ENCODE results near the gene AOC3.
"Not testable (repeated sequence)": the region's sequence is repeated elsewhere in the genome, so short reads cannot be mapped to it uniquely, and the experiment has no call there.

Gene AOC3

DNA sequence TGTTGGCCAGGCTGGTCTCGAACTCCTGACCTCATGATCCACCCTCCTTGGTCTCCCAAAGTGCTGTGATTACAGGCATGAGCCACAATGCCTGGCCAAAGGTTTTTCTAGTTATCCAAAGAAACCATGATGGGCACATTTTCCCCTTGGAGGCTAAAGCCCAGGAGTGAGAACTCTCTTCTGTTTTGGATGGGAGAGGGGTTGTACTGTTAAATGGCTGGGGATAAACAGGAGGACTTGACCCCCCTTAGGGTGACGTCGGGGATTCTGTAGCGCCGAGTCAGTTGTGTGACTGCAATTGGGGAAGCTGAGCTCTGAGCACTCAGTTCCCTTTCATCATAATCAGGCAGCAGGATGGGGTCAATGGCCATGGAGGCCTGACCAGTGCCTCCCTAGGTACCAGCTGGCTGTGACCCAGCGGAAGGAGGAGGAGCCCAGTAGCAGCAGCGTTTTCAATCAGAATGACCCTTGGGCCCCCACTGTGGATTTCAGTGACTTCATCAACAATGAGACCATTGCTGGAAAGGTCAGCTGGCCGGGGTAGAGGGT, 4.1 kb downstream of the AOC3 start:
- peaks cover 27% of the 10 kb centered on the region for H3K27me3 ChIP-seq (ENCODE audit: control insufficient read depth, insufficient read depth, low read length)
- no peak overlapping the region for H3K4me2 ChIP-seq (ENCODE audit: low read length)
- H3K4me1 ChIP-seq (ENCODE audit: control insufficient read depth, insufficient read depth, low read length): no peaks in the 10 kb centered on the region
- no peaks in the 10 kb centered on the region for H3K9me3 ChIP-seq (replicated peaks; ENCODE audit: low read length)
- H3K9ac ChIP-seq (ENCODE audit: low read depth, low read length): no peak overlapping the region
- H3K36me3 ChIP-seq (ENCODE audit: insufficient read depth, low read length): no peaks in the 10 kb centered on the region
- H3K4me3 ChIP-seq (ENCODE audit: low read length): no peak overlapping the region

DNA sequence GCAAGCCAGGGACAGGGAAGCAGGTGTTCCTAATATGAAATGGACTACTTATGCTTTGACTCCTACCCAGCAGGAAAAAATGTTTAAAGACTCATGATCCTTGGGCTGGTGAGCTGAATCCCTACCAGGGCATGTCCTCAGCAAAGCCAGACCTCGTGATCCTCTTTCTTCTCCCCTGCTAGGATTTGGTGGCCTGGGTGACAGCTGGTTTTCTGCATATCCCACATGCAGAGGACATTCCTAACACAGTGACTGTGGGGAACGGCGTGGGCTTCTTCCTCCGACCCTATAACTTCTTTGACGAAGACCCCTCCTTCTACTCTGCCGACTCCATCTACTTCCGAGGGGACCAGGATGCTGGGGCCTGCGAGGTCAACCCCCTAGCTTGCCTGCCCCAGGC, 5.1 kb downstream of the AOC3 start:
- not testable (repeated sequence) for H3K4me1 ChIP-seq (ENCODE audit: control insufficient read depth, insufficient read depth, low read length); H3K36me3 ChIP-seq (ENCODE audit: insufficient read depth, low read length); H3K9me3 ChIP-seq (replicated peaks; ENCODE audit: low read length); H3K4me3 ChIP-seq (ENCODE audit: low read length); H3K4me2 ChIP-seq (ENCODE audit: low read length); H3K9ac ChIP-seq (ENCODE audit: low read depth, low read length)
- peaks cover 26% of the 10 kb centered on the region for H3K27me3 ChIP-seq (ENCODE audit: control insufficient read depth, insufficient read depth, low read length)

DNA sequence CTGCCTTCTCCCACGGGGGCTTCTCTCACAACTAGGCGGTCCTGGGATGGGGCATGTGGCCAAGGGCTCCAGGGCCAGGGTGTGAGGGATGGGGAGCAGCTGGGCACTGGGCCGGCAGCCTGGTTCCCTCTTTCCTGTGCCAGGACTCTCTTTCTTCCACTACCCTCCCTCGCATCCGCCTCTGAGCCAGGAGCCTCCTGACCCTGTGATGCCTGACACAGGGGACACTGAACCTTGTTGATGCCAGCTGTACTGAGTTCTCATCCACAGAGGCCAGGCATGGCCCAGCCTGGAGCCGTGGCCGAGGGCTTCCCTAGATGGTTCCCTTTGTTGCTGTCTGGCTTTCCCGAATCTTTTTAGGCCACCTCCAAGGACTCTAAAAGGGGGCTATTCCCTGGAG, 5.5 kb downstream of the AOC3 start:
- H3K4me3 ChIP-seq (ENCODE audit: low read length); H3K9me3 ChIP-seq (replicated peaks; ENCODE audit: low read length); H3K9ac ChIP-seq (ENCODE audit: low read depth, low read length); H3K4me2 ChIP-seq (ENCODE audit: low read length); H3K4me1 ChIP-seq (ENCODE audit: control insufficient read depth, insufficient read depth, low read length); H3K36me3 ChIP-seq (ENCODE audit: insufficient read depth, low read length): not testable (repeated sequence)
- peaks cover 24% of the 10 kb centered on the region for H3K27me3 ChIP-seq (ENCODE audit: control insufficient read depth, insufficient read depth, low read length)

DNA sequence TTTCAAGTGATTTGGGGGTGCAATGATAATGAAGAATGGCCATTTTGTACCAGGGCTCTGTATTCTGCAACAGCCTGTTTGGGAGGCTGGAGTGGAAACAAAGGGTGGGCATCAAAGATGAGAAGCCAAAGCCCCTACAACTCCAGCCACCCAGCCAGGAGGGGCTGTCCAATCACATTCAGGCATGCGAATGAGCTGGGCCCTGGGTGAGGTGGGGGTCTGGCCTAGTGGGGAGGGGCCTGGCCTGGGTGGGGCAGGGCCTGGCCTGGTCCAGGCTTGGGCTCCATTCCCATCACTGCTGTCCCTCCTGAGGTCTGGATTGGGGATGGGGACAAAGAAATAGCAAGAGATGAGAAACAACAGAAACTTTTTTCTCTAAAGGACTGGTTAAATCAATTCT, 6.4 kb downstream of the AOC3 start:
- Histone ChIP-seq H3K4me2 (ENCODE audit: low read length) (no peak overlapping the region), H3K4me1 (ENCODE audit: control insufficient read depth, insufficient read depth, low read length) (no peaks in the 10 kb centered on the region), H3K27me3 (ENCODE audit: control insufficient read depth, insufficient read depth, low read length) (peaks cover 29% of the 10 kb centered on the region), H3K4me3 (ENCODE audit: low read length) (no peak overlapping the region), H3K9me3 (replicated peaks; ENCODE audit: low read length) (no peaks in the 10 kb centered on the region), H3K36me3 (ENCODE audit: insufficient read depth, low read length) (no peaks in the 10 kb centered on the region), H3K9ac (ENCODE audit: low read depth, low read length) (no peak overlapping the region)

DNA sequence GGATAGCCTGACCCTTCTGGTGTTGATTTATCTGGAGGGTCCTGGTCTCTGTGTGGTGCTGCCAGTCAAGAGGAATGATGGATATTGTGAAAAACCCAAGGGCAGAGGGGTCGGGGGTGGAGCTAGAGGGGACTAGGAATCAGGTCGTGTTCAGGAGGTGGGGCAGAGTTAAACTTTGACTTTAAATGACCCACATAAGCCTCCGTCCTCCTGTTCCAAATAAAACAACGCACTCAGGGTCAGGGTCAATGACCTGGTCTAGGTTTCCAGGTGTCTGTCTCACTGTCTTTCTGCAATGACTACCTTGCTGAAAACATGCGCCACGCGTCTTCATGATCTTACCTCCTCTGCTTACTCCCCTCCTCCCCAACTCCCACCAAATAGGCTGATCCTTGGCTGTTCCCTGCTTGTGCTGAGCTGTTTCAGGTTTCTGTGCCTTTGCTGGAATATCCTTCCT, 14.7 kb downstream of the AOC3 start:
- H3K4me3 ChIP-seq (ENCODE audit: low read length): no peak overlapping the region

DNA sequence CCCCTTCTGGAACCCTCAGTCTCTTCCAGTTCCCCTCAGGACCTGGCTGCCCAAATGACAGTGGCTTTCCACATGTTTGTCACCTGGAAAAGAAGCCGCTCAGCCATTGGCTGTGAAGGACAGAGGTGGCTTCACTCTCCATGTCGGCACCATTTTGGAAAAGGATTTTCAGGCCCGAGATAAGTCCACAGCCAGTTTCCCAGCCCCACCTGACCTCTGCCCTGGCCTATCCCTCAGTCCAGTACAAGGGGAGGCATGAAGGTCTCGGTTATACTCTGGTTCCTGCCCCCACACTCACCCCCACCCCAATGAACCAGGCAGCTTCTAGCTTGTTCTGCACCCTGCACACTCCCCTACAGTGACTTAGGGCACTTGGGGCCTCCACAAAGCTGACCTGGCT, 15.2 kb downstream of the AOC3 start:
- no peak overlapping the region for H3K4me3 ChIP-seq (ENCODE audit: low read length)
- no peak overlapping the region for H3K9ac ChIP-seq (ENCODE audit: low read depth, low read length)
- H3K27me3 ChIP-seq (ENCODE audit: control insufficient read depth, insufficient read depth, low read length): peaks cover 29% of the 10 kb centered on the region
- H3K9me3 ChIP-seq (replicated peaks; ENCODE audit: low read length): peaks cover 4% of the 10 kb centered on the region
- H3K4me1 ChIP-seq (ENCODE audit: control insufficient read depth, insufficient read depth, low read length): no peaks in the 10 kb centered on the region
- H3K4me2 ChIP-seq (ENCODE audit: low read length): no peak overlapping the region
- no peaks in the 10 kb centered on the region for H3K36me3 ChIP-seq (ENCODE audit: insufficient read depth, low read length)

More for the DNA sequence above, 14.7 kb downstream of the AOC3 start:
- Histone ChIP-seq H3K4me1 (ENCODE audit: control insufficient read depth, insufficient read depth, low read length) (no peaks in the 10 kb centered on the region), H3K4me2 (ENCODE audit: low read length) (no peak overlapping the region), H3K9ac (ENCODE audit: low read depth, low read length) (no peak overlapping the region), H3K36me3 (ENCODE audit: insufficient read depth, low read length) (no peaks in the 10 kb centered on the region), H3K27me3 (ENCODE audit: control insufficient read depth, insufficient read depth, low read length) (peaks cover 29% of the 10 kb centered on the region), H3K9me3 (replicated peaks; ENCODE audit: low read length) (peaks cover 3% of the 10 kb centered on the region)

DNA sequence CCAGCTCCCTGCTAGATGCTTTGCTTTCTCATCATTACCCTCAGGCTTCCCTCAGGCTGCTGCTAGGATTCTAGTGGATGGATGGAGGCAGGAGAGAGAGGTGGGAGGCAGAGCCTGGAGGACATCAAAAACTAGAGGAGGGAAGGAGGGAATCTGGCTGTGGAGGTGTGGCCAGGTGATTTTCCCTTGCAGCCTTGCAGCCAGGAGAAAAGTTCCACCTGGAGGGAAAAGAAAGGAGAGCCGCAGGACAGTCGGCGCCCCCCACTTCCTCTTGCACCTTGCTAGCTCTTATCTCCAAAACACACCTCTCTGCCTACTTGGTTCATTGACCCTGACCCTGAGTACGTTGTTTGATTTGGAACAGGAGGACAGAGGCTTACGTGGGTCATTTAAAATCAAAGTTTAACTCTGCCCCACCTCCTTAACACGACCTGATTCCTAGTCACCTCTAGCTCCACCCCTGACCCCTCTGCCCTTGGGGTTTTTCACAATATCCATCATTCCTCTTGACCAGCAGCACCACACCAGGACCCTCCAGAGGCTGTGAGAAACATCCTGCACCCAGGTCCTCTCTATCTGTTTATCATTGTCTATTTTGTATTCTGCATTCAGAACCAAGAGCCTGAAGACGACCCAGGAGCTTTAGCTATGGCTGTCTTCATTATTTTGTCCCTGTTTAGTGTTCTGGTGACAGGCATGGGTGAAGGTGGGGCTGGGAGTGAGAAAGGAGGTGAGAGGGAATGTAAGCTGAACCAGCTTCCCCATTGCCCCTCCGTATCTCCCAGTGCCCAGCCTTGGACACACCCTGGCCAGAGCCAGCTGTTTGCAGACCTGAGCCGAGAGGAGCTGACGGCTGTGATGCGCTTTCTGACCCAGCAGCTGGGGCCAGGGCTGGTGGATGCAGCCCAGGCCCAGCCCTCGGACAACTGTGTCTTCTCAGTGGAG, 15.9 kb downstream of the AOC3 start:
- no peak overlapping the region for H3K4me3 ChIP-seq (ENCODE audit: low read length)
- H3K36me3 ChIP-seq (ENCODE audit: insufficient read depth, low read length): no peaks in the 10 kb centered on the region
- peaks cover 4% of the 10 kb centered on the region for H3K9me3 ChIP-seq (replicated peaks; ENCODE audit: low read length)
- H3K9ac ChIP-seq (ENCODE audit: low read depth, low read length): no peak overlapping the region
- no peaks in the 10 kb centered on the region for H3K4me1 ChIP-seq (ENCODE audit: control insufficient read depth, insufficient read depth, low read length)
- H3K4me2 ChIP-seq (ENCODE audit: low read length): no peak overlapping the region
- H3K27me3 ChIP-seq (ENCODE audit: control insufficient read depth, insufficient read depth, low read length): peaks cover 35% of the 10 kb centered on the region

DNA sequence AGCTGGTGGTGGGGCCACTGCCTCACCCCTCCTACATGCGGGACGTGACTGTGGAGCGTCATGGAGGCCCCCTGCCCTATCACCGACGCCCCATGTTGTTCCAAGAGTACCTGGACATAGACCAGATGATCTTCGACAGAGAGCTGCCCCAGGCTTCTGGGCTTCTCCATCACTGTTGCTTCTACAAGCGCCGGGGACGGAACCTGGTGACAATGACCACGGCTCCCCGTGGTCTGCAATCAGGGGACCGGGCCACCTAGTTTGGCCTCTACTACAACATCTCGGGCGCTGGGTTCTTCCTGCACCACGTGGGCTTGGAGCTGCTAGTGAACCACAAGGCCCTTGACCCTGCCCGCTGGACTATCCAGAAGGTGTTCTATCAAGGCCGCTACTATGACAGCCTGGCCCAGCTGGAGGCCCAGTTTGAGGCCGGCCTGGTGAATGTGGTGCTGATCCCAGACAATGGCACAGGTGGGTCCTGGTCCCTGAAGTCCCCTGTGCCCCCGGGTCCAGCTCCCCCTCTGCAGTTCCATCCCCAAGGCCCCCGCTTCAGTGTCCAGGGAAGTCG, 16.8 kb downstream of the AOC3 start:
- not testable (repeated sequence) for H3K4me2 ChIP-seq (ENCODE audit: low read length); H3K9ac ChIP-seq (ENCODE audit: low read depth, low read length); H3K4me3 ChIP-seq (ENCODE audit: low read length); H3K9me3 ChIP-seq (replicated peaks; ENCODE audit: low read length); H3K4me1 ChIP-seq (ENCODE audit: control insufficient read depth, insufficient read depth, low read length); H3K36me3 ChIP-seq (ENCODE audit: insufficient read depth, low read length)
- peaks cover 36% of the 10 kb centered on the region for H3K27me3 ChIP-seq (ENCODE audit: control insufficient read depth, insufficient read depth, low read length)

DNA sequence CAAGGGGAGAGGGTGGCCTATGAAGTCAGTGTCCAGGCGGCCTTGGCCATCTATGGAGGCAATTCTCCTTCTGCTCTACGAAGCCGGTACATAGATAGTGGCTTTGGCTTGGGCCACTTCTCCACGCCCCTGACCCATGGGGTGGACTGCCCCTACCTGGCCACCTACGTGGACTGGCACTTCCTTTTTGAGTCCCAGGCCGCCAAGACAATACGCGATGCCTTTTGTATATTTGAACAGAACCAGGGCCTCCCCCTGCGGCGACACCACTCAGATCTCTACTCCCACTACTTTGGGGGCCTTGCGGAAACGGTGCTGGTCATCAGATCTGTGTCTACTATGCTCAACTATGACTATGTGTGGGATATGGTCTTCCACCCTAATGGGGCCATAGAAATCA, 17.3 kb downstream of the AOC3 start:
- Histone ChIP-seq H3K4me2 (ENCODE audit: low read length) (no peak overlapping the region), H3K9ac (ENCODE audit: low read depth, low read length) (no peak overlapping the region), H3K4me3 (ENCODE audit: low read length) (no peak overlapping the region), H3K4me1 (ENCODE audit: control insufficient read depth, insufficient read depth, low read length) (no peaks in the 10 kb centered on the region), H3K27me3 (ENCODE audit: control insufficient read depth, insufficient read depth, low read length) (peaks cover 42% of the 10 kb centered on the region), H3K9me3 (replicated peaks; ENCODE audit: low read length) (peaks cover 4% of the 10 kb centered on the region), H3K36me3 (ENCODE audit: insufficient read depth, low read length) (no peaks in the 10 kb centered on the region)

DNA sequence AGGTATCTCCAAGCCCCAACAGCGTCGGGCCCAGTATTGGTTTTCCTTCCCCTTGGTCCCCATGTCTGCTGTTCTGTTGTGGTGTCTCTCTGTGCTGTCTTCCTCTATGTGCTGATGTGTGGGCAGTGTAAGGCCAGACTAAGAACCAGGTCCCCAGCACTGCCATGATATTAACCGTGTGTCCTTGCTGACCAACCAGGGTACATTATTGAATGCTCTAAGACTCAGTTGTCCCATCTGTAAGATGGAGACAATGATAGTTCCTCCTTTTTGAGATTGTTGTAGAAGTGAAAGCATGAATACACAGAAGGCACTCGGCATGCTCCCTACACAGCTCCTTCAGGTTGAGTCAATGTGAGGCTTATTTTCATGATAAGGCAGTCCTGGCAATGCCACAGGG, 20.6 kb downstream of the AOC3 start:
- no peaks in the 10 kb centered on the region for H3K36me3 ChIP-seq (ENCODE audit: insufficient read depth, low read length)
- H3K27me3 ChIP-seq (ENCODE audit: control insufficient read depth, insufficient read depth, low read length): peaks cover 43% of the 10 kb centered on the region
- no peak overlapping the region for H3K9ac ChIP-seq (ENCODE audit: low read depth, low read length)

DNA sequence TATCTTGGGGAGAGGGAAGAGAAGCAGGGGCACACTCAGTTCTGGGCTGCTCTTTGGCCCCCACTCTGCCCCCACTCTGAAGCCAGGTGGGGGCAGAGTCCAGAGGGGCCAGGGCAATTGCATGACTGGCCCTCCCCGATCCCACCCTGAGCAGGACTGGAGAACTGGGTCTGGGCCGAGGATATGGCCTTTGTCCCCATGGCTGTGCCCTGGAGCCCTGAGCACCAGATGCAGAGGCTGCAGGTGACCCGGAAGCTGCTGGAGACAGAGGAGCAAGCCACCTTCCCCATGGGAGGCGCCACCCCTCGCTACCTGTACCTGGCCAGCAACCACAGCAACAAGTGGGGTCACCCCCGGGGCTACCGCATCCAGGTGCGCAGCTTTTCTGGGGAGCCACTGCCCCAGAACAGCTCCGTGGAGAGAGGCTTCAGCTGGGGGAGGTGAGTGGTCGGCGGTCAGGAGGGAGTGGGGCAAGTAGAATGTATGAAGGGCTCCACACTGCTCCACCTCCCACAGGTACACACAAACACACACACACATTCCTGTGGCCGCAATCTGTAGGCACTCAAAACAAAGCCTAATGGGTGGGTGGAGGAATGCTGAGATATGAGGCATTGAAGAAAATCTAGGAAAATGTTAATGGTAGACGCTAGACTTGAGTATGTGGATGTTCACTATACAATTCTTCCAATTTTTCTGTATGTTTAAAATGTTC, 21.4 kb downstream of the AOC3 start:
- peaks cover 45% of the 10 kb centered on the region for H3K27me3 ChIP-seq (ENCODE audit: control insufficient read depth, insufficient read depth, low read length)
- H3K4me2 ChIP-seq (ENCODE audit: low read length): no peak overlapping the region
- H3K4me1 ChIP-seq (ENCODE audit: control insufficient read depth, insufficient read depth, low read length): no peaks in the 10 kb centered on the region
- peaks cover 4% of the 10 kb centered on the region for H3K9me3 ChIP-seq (replicated peaks; ENCODE audit: low read length)
- no peak overlapping the region for H3K4me3 ChIP-seq (ENCODE audit: low read length)
- H3K9ac ChIP-seq (ENCODE audit: low read depth, low read length): no peak overlapping the region
- no peaks in the 10 kb centered on the region for H3K36me3 ChIP-seq (ENCODE audit: insufficient read depth, low read length)

More for the DNA sequence above, 20.6 kb downstream of the AOC3 start:
- Histone ChIP-seq H3K4me3 (ENCODE audit: low read length) (no peak overlapping the region), H3K9me3 (replicated peaks; ENCODE audit: low read length) (peaks cover 4% of the 10 kb centered on the region), H3K4me1 (ENCODE audit: control insufficient read depth, insufficient read depth, low read length) (no peaks in the 10 kb centered on the region), H3K4me2 (ENCODE audit: low read length) (no peak overlapping the region)
